Glomerular endothelial cell (primary cell): Measurements from ENCODE around the gene LRRC43. TPM values are rescaled to one million over a fixed set of nuclear protein-coding genes. Genes with fewer than 3 reads are reported as not detected.

ENCODE experiments used
- DNase-seq: peaks from one replicate; pipeline ENCODE4 v3.0.0-alpha.2; 2011; ENCODE audit warnings: low read depth, low spot score; ENCODE audit errors: extremely low read depth
- total RNA-seq: library from RNA; depleted of rRNA; stranded (reverse); fragments of >200 nt; gene quantifications from 2 replicates; pipeline ENCODE4 v1.2.3, GENCODE V29; 2015

LRRC43 gene
- total RNA-seq = 1.4 and 2.7 TPM in 2 replicates

- DNase-seq = no peak
Observed at GRCh38 chr12:122182887-122183587, at the start of gene LRRC43. TSS of gene LRRC43 (plus strand) at chr12:122183123. CDS start at chr12:122183145, 22 bp downstream.

- DNase-seq = no peak
Observed at GRCh38 chr12:122133192-122133950, 49.6 kb upstream of the LRRC43 start.

- DNase-seq = no peak
Observed at GRCh38 chr12:122135437-122136031, 47.4 kb upstream of the LRRC43 start.

- no peak for DNase-seq
Observed at GRCh38 chr12:122137229-122137628, 45.7 kb upstream of the LRRC43 start.

GRCh38 chr12:122137681-122138080 lies 45.2 kb upstream of the LRRC43 start:
- no peak for DNase-seq

GRCh38 chr12:122138181-122138580 lies 44.7 kb upstream of the LRRC43 start:
- DNase-seq = no peak

GRCh38 chr12:122138616-122139015 lies 44.3 kb upstream of the LRRC43 start:
- no peak for DNase-seq

GRCh38 chr12:122139266-122139665 lies 43.7 kb upstream of the LRRC43 start:
- DNase-seq = no peak

GRCh38 chr12:122139941-122140340 lies 43.0 kb upstream of the LRRC43 start:
- no peak for DNase-seq

- DNase-seq = no peak
Observed at GRCh38 chr12:122140467-122141257, 42.3 kb upstream of the LRRC43 start.

GRCh38 chr12:122141911-122142725 lies 40.8 kb upstream of the LRRC43 start:
- DNase-seq = no peak

GRCh38 chr12:122142857-122143256 lies 40.1 kb upstream of the LRRC43 start:
- no peak for DNase-seq

- DNase-seq = no peak
Observed at GRCh38 chr12:122144885-122145284, 38.0 kb upstream of the LRRC43 start.

GRCh38 chr12:122145505-122146330 lies 37.2 kb upstream of the LRRC43 start:
- DNase-seq = no peak

- no peak for DNase-seq
Observed at GRCh38 chr12:122147514-122148290, 35.2 kb upstream of the LRRC43 start.

- DNase-seq = no peak
Observed at GRCh38 chr12:122148657-122149056, 34.3 kb upstream of the LRRC43 start.

GRCh38 chr12:122150127-122150681 lies 32.7 kb upstream of the LRRC43 start:
- no peak for DNase-seq

- DNase-seq = no peak
Observed at GRCh38 chr12:122152754-122153153, 30.2 kb upstream of the LRRC43 start.
